ENCODE results near the gene ZFC3H1.
A peak's percentile ranks its signal among the peaks of the same experiment; 100 is the strongest.

ZFC3H1 gene

GRCh38 chr12:71589478-71589881 is 74.2 kb downstream of the ZFC3H1 start:
- DNase-seq (ENCODE audit: low read depth in 2 of 2), result peak; percentile 32 to 48
- TF ChIP-seq CTCF (IDR thresholded peaks at IDR 0.05; ENCODE audit: low read depth, low read length), result no peak
- H3K4me3 ChIP-seq (replicated peaks in 1 of 2; ENCODE audit: low read depth in 2 of 2, low read length in 2 of 2), result no peak overlapping the region

GRCh38 chr12:71587012-71587411 is 76.6 kb downstream of the ZFC3H1 start:
- DNase-seq (ENCODE audit: low read depth in 2 of 2), result no peak
- H3K4me3 ChIP-seq (replicated peaks in 1 of 2; ENCODE audit: low read depth in 2 of 2, low read length in 2 of 2), result no peak overlapping the region
- no peak for TF ChIP-seq CTCF (IDR thresholded peaks at IDR 0.05; ENCODE audit: low read depth, low read length)

GRCh38 chr12:71585218-71585617 is 78.4 kb downstream of the ZFC3H1 start:
- no peak overlapping the region for H3K4me3 ChIP-seq (replicated peaks in 1 of 2; ENCODE audit: low read depth in 2 of 2, low read length in 2 of 2)
- no peak for DNase-seq (ENCODE audit: low read depth in 2 of 2)
- TF ChIP-seq CTCF (IDR thresholded peaks at IDR 0.05; ENCODE audit: low read depth, low read length), result no peak

- no peak for TF ChIP-seq CTCF (IDR thresholded peaks at IDR 0.05; ENCODE audit: low read depth, low read length)
- DNase-seq (ENCODE audit: low read depth in 2 of 2), result no peak
- H3K4me3 ChIP-seq (replicated peaks in 1 of 2; ENCODE audit: low read depth in 2 of 2, low read length in 2 of 2), result no peak overlapping the region
Observed at GRCh38 chr12:71584356-71584755, 79.3 kb downstream of the ZFC3H1 start.

- TF ChIP-seq CTCF (IDR thresholded peaks at IDR 0.05; ENCODE audit: low read depth, low read length), result no peak
- H3K4me3 ChIP-seq (replicated peaks in 1 of 2; ENCODE audit: low read depth in 2 of 2, low read length in 2 of 2), result no peak overlapping the region
- DNase-seq (ENCODE audit: low read depth in 2 of 2), result no peak
Observed at GRCh38 chr12:71582925-71583324, 80.7 kb downstream of the ZFC3H1 start.

- H3K4me3 ChIP-seq (replicated peaks in 1 of 2; ENCODE audit: low read depth in 2 of 2, low read length in 2 of 2), result no peak overlapping the region
- no peak for DNase-seq (ENCODE audit: low read depth in 2 of 2)
- TF ChIP-seq CTCF (IDR thresholded peaks at IDR 0.05; ENCODE audit: low read depth, low read length), result no peak
Observed at GRCh38 chr12:71581206-71581605, 82.4 kb downstream of the ZFC3H1 start.

- no peak overlapping the region for H3K4me3 ChIP-seq (replicated peaks in 1 of 2; ENCODE audit: low read depth in 2 of 2, low read length in 2 of 2)
- TF ChIP-seq CTCF (IDR thresholded peaks at IDR 0.05; ENCODE audit: low read depth, low read length), result no peak
- no peak for DNase-seq (ENCODE audit: low read depth in 2 of 2)
Observed at GRCh38 chr12:71578694-71579258, 84.9 kb downstream of the ZFC3H1 start.

All from cardiac fibroblast (primary cell).